MM.1S (cell line): Measurements from ENCODE around the gene IQGAP2.

Source experiments
- DNase-seq: peaks from one replicate; pipeline ENCODE4 v3.0.0-alpha.2; 2015
- H2AFZ ChIP-seq: fragments of 300-600 bp; sonication (generic); 2 replicates; pipeline ENCODE4 v1.6.0; 2016; ENCODE audit warnings: antibody characterized with exemption, low read length
- H3F3A ChIP-seq: fragments of 300-600 bp; sonication (generic); 2 replicates; pipeline ENCODE4 v1.6.1; 2016; ENCODE audit warnings: mild to moderate bottlenecking, antibody characterized with exemption, low read length, moderate library complexity, mixed read lengths; ENCODE audit not compliant: insufficient read depth
- H3K27ac ChIP-seq: fragments of 300-600 bp; sonication (generic); 2 replicates; pipeline ENCODE4 v1.5.1; 2016; ENCODE audit warnings: mild to moderate bottlenecking, low read length
- H3K27me3 ChIP-seq: fragments of 300-600 bp; sonication (generic); replicated peaks from 2 replicates; pipeline ENCODE4 v1.6.0; 2016; ENCODE audit warnings: low read length; ENCODE audit not compliant: insufficient read depth
- H3K36me3 ChIP-seq: fragments of 300-600 bp; sonication (generic); replicated peaks from 2 replicates; pipeline ENCODE4 v1.6.1; 2016; ENCODE audit warnings: mild to moderate bottlenecking, low read length, mixed read lengths; ENCODE audit not compliant: insufficient read depth
- H3K4me1 ChIP-seq: fragments of 300-600 bp; sonication (generic); 2 replicates; pipeline ENCODE4 v1.6.1; 2016; ENCODE audit warnings: low read length, mixed read lengths
- H3K4me2 ChIP-seq: fragments of 300-600 bp; sonication (generic); 2 replicates; pipeline ENCODE4 v1.6.0; 2016; ENCODE audit warnings: low read depth, low read length
- H3K4me3 ChIP-seq: fragments of 300-600 bp; sonication (generic); 2 replicates; pipeline ENCODE4 v1.5.1; 2016; ENCODE audit warnings: low read length, mixed read lengths
- H3K79me2 ChIP-seq: fragments of 300-600 bp; sonication (generic); 2 replicates; pipeline ENCODE4 v1.6.1; 2016; ENCODE audit warnings: mixed run types, low read length, mixed read lengths
- H3K9ac ChIP-seq: fragments of 300-600 bp; sonication (generic); 2 replicates; pipeline ENCODE4 v1.6.1; 2016; ENCODE audit warnings: low read length, mixed read lengths
- H3K9me2 ChIP-seq: fragments of 300-600 bp; sonication (generic); replicated peaks from 2 replicates; pipeline ENCODE4 v1.6.1; 2016; ENCODE audit warnings: mild to moderate bottlenecking, low read length, mixed read lengths; ENCODE audit not compliant: insufficient read depth
- H3K9me3 ChIP-seq: fragments of 300-600 bp; sonication (generic); replicated peaks from 2 replicates; pipeline ENCODE4 v1.6.1; 2016; ENCODE audit warnings: mild to moderate bottlenecking, low read length, mixed read lengths; ENCODE audit not compliant: insufficient read depth
- H4K20me1 ChIP-seq: fragments of 300-600 bp; sonication (generic); 2 replicates; pipeline ENCODE4 v1.6.1; 2016; ENCODE audit warnings: mild to moderate bottlenecking, low read length, moderate library complexity, mixed read lengths; ENCODE audit not compliant: insufficient read depth
- CTCF ChIP-seq: fragments of 300-600 bp; sonication (generic); IDR thresholded peaks from 2 replicates; pipeline ENCODE4 v1.5.1; 2016; ENCODE audit warnings: antibody characterized with exemption, low read length, mixed read lengths
- EZH2 ChIP-seq: fragments of 300-600 bp; sonication (generic); optimal IDR thresholded peaks from 2 replicates; pipeline ENCODE3; 2017; ENCODE audit warnings: low read depth, mild to moderate bottlenecking, antibody characterized with exemption, low read length, mixed read lengths
- EZH2phosphoT487 ChIP-seq: fragments of 300-600 bp; sonication (generic); IDR thresholded peaks from 2 replicates; pipeline ENCODE4 v1.6.1; 2018; ENCODE audit warnings: antibody characterized with exemption, low read length

IQGAP2 gene

GRCh38 chr5:76402886-76403765, at the start of gene IQGAP2:
Gene IQGAP2 (plus strand): TSS chr5:76403285. CDS start chr5:76403546, 261 bp downstream.
- Histone ChIP-seq H3K9me2 (no peaks in the 10 kb centered on the region), H3K36me3 (no peaks in the 10 kb centered on the region), H2AFZ (peak within 1 kb of the TSS; percentile 58), H3K4me1 (peaks cover 35% of the 10 kb centered on the region), H3K27ac (peak within 1 kb of the TSS; percentile 99), H3K79me2 (peaks cover 46% of the 10 kb centered on the region), H3K9ac (peak within 1 kb of the TSS; percentile 97), H4K20me1 (no peaks in the 10 kb centered on the region), H3K9me3 (no peaks in the 10 kb centered on the region), H3K27me3 (no peaks in the 10 kb centered on the region), H3K4me2 (peak within 1 kb of the TSS; percentile 96), H3F3A (peaks cover 55% of the 10 kb centered on the region), H3K4me3 (peak within 1 kb of the TSS; percentile 79)
- peak; percentile 82 for TF ChIP-seq CTCF
- TF ChIP-seq EZH2phosphoT487: no peak
- DNase-seq: peak; percentile 88

GRCh38 chr5:76356887-76357286, 46.2 kb upstream of the IQGAP2 start:
- H3K9me3 ChIP-seq: no peaks in the 10 kb centered on the region
- no peak for TF ChIP-seq EZH2
- no peak for TF ChIP-seq EZH2phosphoT487
- TF ChIP-seq CTCF: no peak
- H3K9me2 ChIP-seq: no peaks in the 10 kb centered on the region
- no peak overlapping the region for H3K9ac ChIP-seq
- H3K4me2 ChIP-seq: no peak overlapping the region
- no peak for DNase-seq
- no peak overlapping the region for H3K27ac ChIP-seq
- H3F3A ChIP-seq: no peaks in the 10 kb centered on the region
- no peaks in the 10 kb centered on the region for H3K79me2 ChIP-seq
- no peaks in the 10 kb centered on the region for H3K4me1 ChIP-seq
- H3K36me3 ChIP-seq: no peaks in the 10 kb centered on the region
- no peaks in the 10 kb centered on the region for H3K27me3 ChIP-seq
- H3K4me3 ChIP-seq: no peak overlapping the region
- H4K20me1 ChIP-seq: no peaks in the 10 kb centered on the region
- H2AFZ ChIP-seq: no peak overlapping the region

- H3K4me1 ChIP-seq: no peaks in the 10 kb centered on the region
- H4K20me1 ChIP-seq: no peaks in the 10 kb centered on the region
- no peaks in the 10 kb centered on the region for H3K27me3 ChIP-seq
- H2AFZ ChIP-seq: no peak overlapping the region
- no peak overlapping the region for H3K27ac ChIP-seq
- no peaks in the 10 kb centered on the region for H3F3A ChIP-seq
- TF ChIP-seq EZH2: no peak
- no peak for TF ChIP-seq EZH2phosphoT487
- TF ChIP-seq CTCF: no peak
- no peak overlapping the region for H3K4me2 ChIP-seq
- no peaks in the 10 kb centered on the region for H3K36me3 ChIP-seq
- no peak for DNase-seq
- no peaks in the 10 kb centered on the region for H3K79me2 ChIP-seq
- H3K9me2 ChIP-seq: no peaks in the 10 kb centered on the region
- H3K4me3 ChIP-seq: no peak overlapping the region
- no peaks in the 10 kb centered on the region for H3K9me3 ChIP-seq
- H3K9ac ChIP-seq: no peak overlapping the region
These were observed 39.5 kb upstream of the IQGAP2 start for GRCh38 chr5:76363352-76364225.
